Mesodermal cell (in vitro differentiated cells): ENCODE measurements around the gene ELP5.
A peak's percentile ranks its signal among the peaks of the same experiment; 100 is the strongest.

Source experiments
- H3K27ac ChIP-seq: 2 replicates; pipeline ENCODE4 v1.7.0; 2013; ENCODE audit warnings: mild to moderate bottlenecking, low read depth, low read length, moderate library complexity; ENCODE audit not compliant: severe bottlenecking
- H3K36me3 ChIP-seq: 2 replicates; pipeline ENCODE4 v1.7.1; 2013; ENCODE audit warnings: mild to moderate bottlenecking, low read length, moderate library complexity; ENCODE audit not compliant: control insufficient read depth, insufficient read depth
- H3K4me1 ChIP-seq: one replicate; pipeline ENCODE4 v1.7.1; 2013; ENCODE audit warnings: mild to moderate bottlenecking, low read length; ENCODE audit not compliant: insufficient read depth, control insufficient read depth, poor library complexity, severe bottlenecking
- H3K4me3 ChIP-seq: 2 replicates; pipeline ENCODE4 v1.7.0; 2013; ENCODE audit warnings: low read length, control low read depth, mild to moderate bottlenecking; ENCODE audit not compliant: insufficient read depth, poor library complexity, severe bottlenecking; ENCODE audit errors: extremely low read depth
- H3K9me3 ChIP-seq: 2 replicates; pipeline ENCODE4 v1.7.1; 2013; ENCODE audit warnings: mild to moderate bottlenecking, low read length, moderate library complexity; ENCODE audit not compliant: control insufficient read depth
- WGBS, 2 experiments: methylation state at CpG; one replicate each; pipeline ENCODE4 v1.1.5; 2013; ENCODE audit warnings: missing lambda C conversion rate in 2 of 2; ENCODE audit not compliant: insufficient coverage in 2 of 2; 5-methylcytosine and 5-hydroxymethylcytosine counted together

ELP5 gene

GRCh38 chr17:7281074-7281952 is 29.3 kb downstream of the ELP5 start, which contains the start of gene SLC2A4:
SLC2A4 (plus strand) TSS chr17:7281718; CDS start chr17:7281935, 217 bp downstream.
- Histone ChIP-seq H3K36me3 (no peaks in the 10 kb centered on the region), H3K4me3 (peak within 1 kb of the TSS; percentile 46), H3K4me1 (peaks cover 3% of the 10 kb centered on the region), H3K9me3 (no peaks in the 10 kb centered on the region), H3K27ac (peak within 1 kb of the TSS; percentile 50)
- 0% methylated on average over 55 to 63 of the region's 71 CpGs for WGBS, 2 experiments

DNA sequence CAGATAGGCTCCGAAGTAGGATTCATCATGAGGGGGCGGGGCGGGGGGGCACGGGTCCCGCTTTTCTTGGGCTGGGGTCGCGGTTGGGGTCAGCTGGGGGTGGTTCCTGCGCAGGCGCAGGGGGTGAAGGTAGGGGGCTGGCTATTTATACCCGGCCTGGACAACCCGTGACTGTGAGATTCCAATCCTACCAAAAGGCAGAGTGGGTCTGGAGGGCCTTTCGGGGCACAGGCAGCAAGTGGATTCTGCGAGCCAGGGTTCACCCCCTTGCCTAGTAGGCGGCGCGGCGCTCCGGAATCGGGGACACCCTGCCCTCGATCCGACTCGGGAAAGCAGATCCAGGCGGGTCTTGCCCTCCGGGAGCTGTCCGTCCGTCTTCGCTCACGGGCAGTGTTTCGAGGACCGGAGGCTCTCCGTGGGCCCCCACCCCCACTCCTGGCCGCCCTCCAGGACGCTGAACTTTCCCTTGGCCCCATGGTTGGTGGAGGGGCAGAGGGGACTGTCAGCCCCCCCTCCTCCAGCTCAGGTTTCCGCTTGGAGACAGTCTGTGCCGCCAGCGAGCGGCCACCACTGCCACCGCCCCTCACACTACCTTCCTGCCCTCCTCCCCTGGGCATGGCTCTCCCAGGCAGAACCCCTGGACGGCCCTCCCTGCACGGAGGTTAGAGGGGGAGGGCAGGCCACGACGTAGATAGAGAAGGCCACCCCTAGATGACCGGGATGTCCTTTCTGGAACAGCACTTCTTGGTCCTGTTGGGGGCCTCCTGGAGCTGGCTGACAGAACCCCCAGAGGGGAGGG is 30.1 kb downstream of the ELP5 start:
- Histone ChIP-seq H3K36me3 (no peaks in the 10 kb centered on the region), H3K4me1 (peaks cover 3% of the 10 kb centered on the region), H3K27ac (no peak overlapping the region), H3K9me3 (no peaks in the 10 kb centered on the region), H3K4me3 (peak overlapping the region; percentile 46)
- WGBS, 2 experiments, result 2 to 6% methylated on average over 27 to 30 of the region's 43 CpGs

GRCh38 chr17:7282752-7283321 is 30.8 kb downstream of the ELP5 start:
- Histone ChIP-seq H3K9me3 (no peaks in the 10 kb centered on the region), H3K4me1 (peaks cover 3% of the 10 kb centered on the region), H3K4me3 (peak overlapping the region; percentile 46), H3K27ac (no peak overlapping the region), H3K36me3 (no peaks in the 10 kb centered on the region)
- whole genome bisulfite sequencing, 2 experiments, result 89 to 98% methylated on average over 5 to 6 of the region's 6 CpGs

DNA sequence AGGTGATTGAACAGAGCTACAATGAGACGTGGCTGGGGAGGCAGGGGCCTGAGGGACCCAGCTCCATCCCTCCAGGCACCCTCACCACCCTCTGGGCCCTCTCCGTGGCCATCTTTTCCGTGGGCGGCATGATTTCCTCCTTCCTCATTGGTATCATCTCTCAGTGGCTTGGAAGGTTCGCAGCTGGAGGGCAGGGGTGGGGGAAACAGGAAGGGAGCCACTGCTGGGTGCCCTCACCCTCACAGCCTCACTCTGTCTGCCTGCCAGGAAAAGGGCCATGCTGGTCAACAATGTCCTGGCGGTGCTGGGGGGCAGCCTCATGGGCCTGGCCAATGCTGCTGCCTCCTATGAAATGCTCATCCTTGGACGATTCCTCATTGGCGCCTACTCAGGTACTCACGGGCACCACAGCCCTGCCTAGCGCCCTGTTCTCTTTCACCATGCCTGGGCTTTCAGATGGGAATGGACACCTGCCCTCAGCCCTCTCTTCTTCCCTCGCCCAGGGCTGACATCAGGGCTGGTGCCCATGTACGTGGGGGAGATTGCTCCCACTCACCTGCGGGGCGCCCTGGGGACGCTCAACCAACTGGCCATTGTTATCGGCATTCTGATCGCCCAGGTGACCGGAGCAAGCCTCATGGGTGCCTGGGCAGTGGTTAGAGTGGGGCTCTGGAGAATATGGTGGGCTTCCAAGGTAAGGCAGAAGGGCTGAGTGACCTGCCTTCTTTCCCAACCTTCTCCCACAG is 31.6 kb downstream of the ELP5 start:
- 90 to 96% methylated on average over 5 to 17 of the region's 18 CpGs for WGBS, 2 experiments
- Histone ChIP-seq H3K36me3 (no peaks in the 10 kb centered on the region), H3K9me3 (no peaks in the 10 kb centered on the region), H3K4me3 (no peak overlapping the region), H3K27ac (no peak overlapping the region), H3K4me1 (peaks cover 3% of the 10 kb centered on the region)

- peaks cover 3% of the 10 kb centered on the region for H3K4me1 ChIP-seq
- no peaks in the 10 kb centered on the region for H3K9me3 ChIP-seq
- no peak overlapping the region for H3K27ac ChIP-seq
- H3K36me3 ChIP-seq, result no peaks in the 10 kb centered on the region
- WGBS, 2 experiments, result 92 to 93% methylated on average over 7 to 16 of the region's 16 CpGs
- no peak overlapping the region for H3K4me3 ChIP-seq
Observed at GRCh38 chr17:7284911-7285310, 32.9 kb downstream of the ELP5 start.

DNA sequence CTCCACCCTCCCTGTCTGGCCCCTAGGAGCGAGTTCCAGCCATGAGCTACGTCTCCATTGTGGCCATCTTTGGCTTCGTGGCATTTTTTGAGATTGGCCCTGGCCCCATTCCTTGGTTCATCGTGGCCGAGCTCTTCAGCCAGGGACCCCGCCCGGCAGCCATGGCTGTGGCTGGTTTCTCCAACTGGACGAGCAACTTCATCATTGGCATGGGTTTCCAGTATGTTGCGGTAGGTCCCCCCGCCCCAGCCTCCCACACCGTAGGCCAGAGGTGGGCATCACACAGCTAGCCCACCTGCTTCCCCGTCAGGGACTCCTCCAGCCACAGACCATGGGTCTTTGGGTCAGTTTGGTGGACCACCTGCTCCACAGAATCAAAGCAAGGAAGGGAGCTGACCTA is 33.7 kb downstream of the ELP5 start:
- H3K4me3 ChIP-seq, result no peak overlapping the region
- WGBS, 2 experiments, result 94 to 96% methylated on average over 10 of the region's 12 CpGs
- H3K4me1 ChIP-seq, result peaks cover 3% of the 10 kb centered on the region
- no peak overlapping the region for H3K27ac ChIP-seq
- no peaks in the 10 kb centered on the region for H3K36me3 ChIP-seq
- no peaks in the 10 kb centered on the region for H3K9me3 ChIP-seq

- Histone ChIP-seq H3K27ac (no peak overlapping the region), H3K4me1 (no peaks in the 10 kb centered on the region), H3K36me3 (no peaks in the 10 kb centered on the region), H3K9me3 (no peaks in the 10 kb centered on the region), H3K4me3 (no peak overlapping the region)
- WGBS, 2 experiments, result 88 to 90% methylated on average over 9 to 14 of the region's 18 CpGs
Observed at GRCh38 chr17:7289256-7290032, 37.4 kb downstream of the ELP5 start.

- Histone ChIP-seq H3K4me1 (no peaks in the 10 kb centered on the region), H3K36me3 (no peaks in the 10 kb centered on the region), H3K27ac (no peak overlapping the region), H3K4me3 (no peak overlapping the region), H3K9me3 (no peaks in the 10 kb centered on the region)
- WGBS, 2 experiments, result 93 to 98% methylated on average over 9 to 18 of the region's 19 CpGs
Observed at GRCh38 chr17:7290166-7290565, 38.2 kb downstream of the ELP5 start.

DNA sequence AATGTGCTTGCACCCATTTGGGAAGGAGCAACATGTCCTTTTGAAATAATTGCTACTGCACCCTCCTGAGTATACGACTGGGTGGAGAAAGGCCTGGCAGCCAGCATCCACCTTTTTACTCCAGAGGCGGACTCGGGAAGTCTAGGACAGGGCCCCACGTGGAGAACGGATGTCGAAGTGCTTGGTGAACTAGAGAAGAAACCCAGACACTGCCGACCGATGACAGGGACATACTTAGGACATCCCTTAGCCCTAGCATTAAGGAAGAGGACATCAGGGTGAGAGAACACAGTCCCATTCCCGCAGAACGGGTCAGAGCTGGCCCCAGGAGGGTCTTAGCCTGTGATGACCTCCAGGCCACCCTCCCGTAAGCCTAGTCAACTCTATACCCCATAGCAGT is 38.7 kb downstream of the ELP5 start:
- Histone ChIP-seq H3K27ac (no peak overlapping the region), H3K4me1 (no peaks in the 10 kb centered on the region), H3K9me3 (no peaks in the 10 kb centered on the region), H3K36me3 (no peaks in the 10 kb centered on the region), H3K4me3 (no peak overlapping the region)
- 92 to 93% methylated on average over 9 to 11 of the region's 11 CpGs for WGBS, 2 experiments
